Lower leg skin (tissue), 3 donors: ENCODE results near the gene CHADL.

Experiments used
- CTCF ChIP-seq, 3 donors: fragments of 450-650 bp; IDR thresholded peaks; one replicate each; pipeline ENCODE4 v1.5.1; 2016; ENCODE audit warnings: antibody characterized with exemption in 3 of 3, mild to moderate bottlenecking in 3 of 3, moderate library complexity in 2 of 3
- POLR2A ChIP-seq, 2 donors: fragments of 450-650 bp; IDR thresholded peaks; one replicate each; pipeline ENCODE4 v1.6.1; 2016 to 2017; ENCODE audit warnings: antibody characterized with exemption in 2 of 2, mild to moderate bottlenecking in 1 of 2, moderate library complexity in 1 of 2

GRCh38 chr22:41271787-41272186 is 31.1 kb upstream of the CHADL start:
- TF ChIP-seq CTCF (IDR thresholded peaks at IDR 0.05) (no peak), POLR2A (IDR thresholded peaks at IDR 0.05) (no peak)
